Esophagus muscularis mucosa (tissue), 4 donors: ENCODE measurements around the gene NIPAL4.

Experiments
- CTCF ChIP-seq, 3 experiments: fragments of 200-600 bp in 2 of 3; fragments of 450-650 bp in 1 of 3; sonication (generic) in 2 of 3; IDR thresholded peaks; one replicate each; pipeline ENCODE4 v1.5.1; 2017 to 2019; ENCODE audit warnings: antibody characterized with exemption in 3 of 3, mild to moderate bottlenecking in 2 of 3, moderate library complexity in 1 of 3
- EP300 ChIP-seq: sonication (generic); formaldehyde crosslinking; IDR thresholded peaks from one replicate; pipeline ENCODE4 v1.6.1; 2017; ENCODE audit warnings: antibody characterized with exemption
- POLR2A ChIP-seq: fragments of 450-650 bp; IDR thresholded peaks from one replicate; pipeline ENCODE4 v1.6.1; 2017; ENCODE audit warnings: antibody characterized with exemption, moderate library complexity, mild to moderate bottlenecking, low read depth
- POLR2AphosphoS5 ChIP-seq, 2 donors: sonication (generic); formaldehyde crosslinking; IDR thresholded peaks; one replicate each; pipeline ENCODE4 v1.6.1; 2017; ENCODE audit warnings: antibody characterized with exemption in 2 of 2

- peak; percentile 80 to 91 for TF ChIP-seq POLR2AphosphoS5 (IDR thresholded peaks at IDR 0.05)
- no peak for TF ChIP-seq EP300
- TF ChIP-seq CTCF (IDR thresholded peaks at IDR 0.05), result no peak
- TF ChIP-seq POLR2A, result no peak
These were observed 51.9 kb downstream of the NIPAL4 start for GRCh38 chr5:157511651-157512644.
